Ecto neural progenitor cell (in vitro differentiated cells): Measurements from ENCODE around the gene ZNF630.
"Not testable (repeated sequence)": the region's sequence is repeated elsewhere in the genome, so short reads cannot be mapped to it uniquely, and the experiment has no call there.

Experiments
- DNase-seq: peaks from one replicate; pipeline ENCODE4 v3.0.0-alpha.2; 2018; ENCODE audit warnings: low spot score

The ZNF630 gene

DNA sequence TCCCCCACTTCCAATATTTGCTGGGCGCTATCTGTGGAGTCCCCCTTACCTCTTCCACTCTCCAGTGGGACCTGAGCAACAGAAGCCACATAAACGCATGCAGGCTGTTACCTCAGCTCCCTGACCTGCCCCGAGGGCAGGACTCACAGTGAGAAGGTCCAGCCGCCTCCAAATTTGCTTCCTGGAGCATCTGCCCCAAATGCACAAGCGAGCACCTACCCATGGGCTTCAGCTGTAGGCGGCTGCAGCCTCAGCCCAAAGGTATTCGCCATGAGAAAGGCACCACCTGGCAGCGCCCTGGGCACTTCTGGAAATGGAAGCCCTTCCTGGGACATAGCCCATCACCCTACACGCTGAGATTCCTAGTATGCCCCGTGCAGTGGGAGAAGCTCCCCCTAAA lies 41.2 kb downstream of the ZNF630 start:
- DNase-seq, result no peak

DNA sequence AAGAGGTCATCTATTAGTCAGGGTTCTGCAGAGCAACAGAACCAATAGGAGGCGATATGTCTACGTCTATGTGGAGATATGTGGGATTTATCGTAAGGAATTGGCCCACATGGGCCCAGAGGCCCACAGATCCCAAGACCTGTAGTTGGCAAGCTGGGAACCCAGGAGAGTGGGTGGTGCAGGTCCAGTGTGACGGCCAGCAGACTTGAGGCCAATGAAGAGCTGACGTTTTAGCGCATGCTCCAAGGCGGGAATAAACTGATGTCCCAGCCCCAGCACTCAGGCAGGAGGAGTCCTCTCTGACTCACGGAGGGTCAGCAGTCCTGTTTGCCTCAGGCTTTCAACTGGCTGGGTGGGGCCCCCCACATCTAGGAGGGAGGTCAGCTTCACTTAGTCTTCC lies 43.3 kb downstream of the ZNF630 start:
- DNase-seq, result no peak

GRCh38 chrX:48027545-48027944 lies 43.9 kb downstream of the ZNF630 start:
- not testable (repeated sequence) for DNase-seq

- no peak for DNase-seq
Measured at GRCh38 chrX:48025561-48025960, 45.9 kb downstream of the ZNF630 start.

- DNase-seq, result no peak
Measured at GRCh38 chrX:48022738-48023137, 48.7 kb downstream of the ZNF630 start.

DNA sequence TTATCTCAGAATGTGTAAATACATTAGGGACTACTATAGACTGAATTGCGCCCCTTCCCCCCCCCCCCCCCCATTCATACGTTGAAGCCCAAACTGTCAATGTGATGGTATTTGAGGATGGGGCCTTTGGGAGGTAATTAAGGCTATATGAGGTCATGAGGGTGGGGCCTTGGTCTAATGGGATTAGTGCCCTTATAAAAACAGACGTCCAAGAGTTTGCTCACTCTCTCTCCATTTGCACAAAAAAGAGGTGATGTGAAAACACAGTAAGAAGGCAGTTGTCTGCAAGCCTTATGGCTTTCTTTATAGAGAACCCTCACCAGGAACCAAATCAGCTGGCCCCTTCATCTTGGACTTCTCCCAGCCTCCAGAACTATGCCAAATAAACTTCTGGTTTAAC lies 49.3 kb downstream of the ZNF630 start:
- DNase-seq, result no peak

GRCh38 chrX:48021026-48021900 lies 50.2 kb downstream of the ZNF630 start:
- DNase-seq, result peak; percentile 81

DNA sequence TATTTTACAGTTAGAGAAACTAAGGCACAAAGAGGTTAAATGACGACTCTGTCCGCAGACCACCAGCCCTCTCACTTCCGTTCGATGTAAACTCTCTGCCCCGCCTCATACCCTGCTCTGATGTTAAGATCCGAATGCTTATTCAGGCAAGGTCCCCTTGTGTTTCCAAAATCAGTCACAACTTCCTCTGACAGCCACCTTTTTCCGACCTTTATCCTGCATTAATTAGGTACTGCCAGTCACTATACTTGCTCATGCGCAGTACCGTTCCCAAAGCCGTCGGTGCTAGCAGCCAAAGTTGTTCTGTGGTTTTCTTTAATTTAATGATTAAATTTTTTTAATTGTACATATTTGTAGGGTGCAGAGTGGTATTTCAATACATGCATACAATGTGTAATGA lies 51.0 kb downstream of the ZNF630 start:
- not testable (repeated sequence) for DNase-seq

GRCh38 chrX:48019892-48020291 lies 51.5 kb downstream of the ZNF630 start:
- not testable (repeated sequence) for DNase-seq

DNA sequence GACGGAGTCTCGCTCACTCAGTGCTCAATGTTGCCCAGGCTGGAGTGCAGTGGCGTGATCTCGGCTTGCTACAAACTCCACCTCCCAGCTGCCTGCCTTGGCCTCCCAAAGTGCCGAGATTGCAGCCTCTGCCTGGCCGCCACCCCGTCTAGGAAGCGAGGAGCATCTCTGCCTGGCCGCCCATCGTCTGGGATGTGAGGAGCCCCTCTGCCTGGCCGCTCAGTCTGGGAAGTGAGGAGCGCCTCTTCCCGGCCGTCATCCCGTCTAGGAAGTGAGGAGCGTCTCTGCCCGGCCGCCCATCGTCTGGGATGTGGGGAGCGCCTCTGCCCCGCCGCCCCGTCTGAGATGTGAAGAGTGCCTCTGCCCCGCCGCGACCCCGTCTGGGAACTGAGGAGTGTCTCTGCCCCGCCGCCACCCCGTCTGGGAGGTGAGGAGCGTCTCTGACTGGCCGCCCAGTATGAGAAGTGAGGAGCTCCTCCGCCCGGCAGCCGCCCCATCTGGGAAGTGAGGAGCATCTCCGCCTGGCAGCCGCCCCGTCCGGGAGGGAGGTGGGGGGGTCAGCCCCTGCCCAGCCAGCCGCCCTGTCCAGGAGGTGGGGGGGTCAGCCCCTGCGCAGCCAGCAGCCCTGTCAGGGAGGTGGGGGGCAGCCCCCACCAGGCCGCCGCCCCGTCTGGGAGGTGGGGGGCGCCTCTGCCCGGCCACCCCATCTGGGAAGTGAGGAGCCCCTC lies 54.7 kb downstream of the ZNF630 start:
- not testable (repeated sequence) for DNase-seq

- not testable (repeated sequence) for DNase-seq
Measured at GRCh38 chrX:48009445-48009960, 61.9 kb downstream of the ZNF630 start.
